HG03342 (cell line): ENCODE results near the gene COQ5.

Experiments used
- ATAC-seq: cut with Tn5 transposase; IDR thresholded peaks from one replicate; pipeline ENCODE4 v1.9.1; 2021; ENCODE audit warnings: mild to moderate bottlenecking, moderate library complexity; ENCODE audit not compliant: unreplicated experiment

Gene COQ5

DNA sequence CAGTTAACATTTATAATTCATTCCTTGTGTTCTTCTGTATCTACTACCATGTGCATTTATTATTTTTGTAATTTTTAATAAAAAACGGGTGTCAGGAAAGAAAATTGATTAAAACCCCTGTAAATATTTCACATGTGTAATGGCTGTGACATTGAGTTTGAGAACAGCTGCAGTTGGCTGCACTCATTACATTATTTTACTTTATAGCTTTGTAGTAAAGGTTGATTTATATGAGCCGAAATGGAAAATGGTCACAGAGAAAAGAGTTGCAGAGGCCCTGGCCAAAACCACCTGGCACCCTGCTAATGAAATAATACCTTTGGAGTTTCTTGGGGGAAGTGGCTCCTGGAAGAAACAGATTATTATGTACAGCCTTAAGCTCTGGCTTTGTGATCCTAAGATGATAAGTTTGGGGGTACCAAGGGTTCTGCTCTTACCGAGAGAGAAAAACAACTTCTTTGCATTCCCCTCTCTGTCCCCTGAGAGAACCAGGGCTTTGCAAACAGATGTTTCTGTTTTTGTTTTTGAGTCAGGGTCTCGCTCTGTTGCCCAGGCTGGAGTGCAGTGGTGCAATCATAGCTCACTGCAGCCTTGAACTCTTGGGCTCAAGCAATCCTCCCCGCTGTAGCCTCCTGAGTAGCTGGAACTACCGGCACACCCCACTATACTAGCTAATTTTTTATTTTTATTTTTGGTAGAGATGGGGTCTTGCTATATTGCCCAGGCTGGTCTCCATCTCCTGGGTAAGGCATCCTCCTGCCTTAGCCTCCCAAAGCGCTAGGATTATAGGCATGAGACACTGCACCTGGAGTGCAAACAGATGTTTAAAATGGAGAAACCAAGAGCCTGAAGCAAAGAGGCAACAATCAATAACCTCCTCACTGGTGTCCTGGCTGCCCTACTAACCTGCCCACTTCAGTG, 42.7 kb downstream of the COQ5 start:
- no peak for ATAC-seq

DNA sequence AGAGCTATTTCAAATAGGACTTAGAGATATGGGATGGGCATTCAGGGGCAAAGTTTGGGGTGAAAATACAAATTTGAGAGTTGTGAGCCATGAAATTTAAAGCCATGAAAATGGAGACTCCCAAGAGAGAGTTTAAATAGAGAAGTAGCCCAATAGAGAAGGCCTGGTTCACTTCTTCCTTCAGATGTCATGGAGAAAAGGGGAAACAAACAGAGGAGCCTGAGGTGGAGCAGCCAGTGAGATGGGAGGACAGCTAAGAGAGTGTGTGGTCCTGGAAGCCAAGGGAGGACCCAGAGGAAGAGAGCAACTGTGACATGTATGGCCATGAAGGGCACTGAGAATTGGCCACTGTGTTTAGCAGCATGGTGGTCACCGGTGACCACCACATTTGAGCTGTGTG, 45.3 kb downstream of the COQ5 start:
- no peak for ATAC-seq

DNA sequence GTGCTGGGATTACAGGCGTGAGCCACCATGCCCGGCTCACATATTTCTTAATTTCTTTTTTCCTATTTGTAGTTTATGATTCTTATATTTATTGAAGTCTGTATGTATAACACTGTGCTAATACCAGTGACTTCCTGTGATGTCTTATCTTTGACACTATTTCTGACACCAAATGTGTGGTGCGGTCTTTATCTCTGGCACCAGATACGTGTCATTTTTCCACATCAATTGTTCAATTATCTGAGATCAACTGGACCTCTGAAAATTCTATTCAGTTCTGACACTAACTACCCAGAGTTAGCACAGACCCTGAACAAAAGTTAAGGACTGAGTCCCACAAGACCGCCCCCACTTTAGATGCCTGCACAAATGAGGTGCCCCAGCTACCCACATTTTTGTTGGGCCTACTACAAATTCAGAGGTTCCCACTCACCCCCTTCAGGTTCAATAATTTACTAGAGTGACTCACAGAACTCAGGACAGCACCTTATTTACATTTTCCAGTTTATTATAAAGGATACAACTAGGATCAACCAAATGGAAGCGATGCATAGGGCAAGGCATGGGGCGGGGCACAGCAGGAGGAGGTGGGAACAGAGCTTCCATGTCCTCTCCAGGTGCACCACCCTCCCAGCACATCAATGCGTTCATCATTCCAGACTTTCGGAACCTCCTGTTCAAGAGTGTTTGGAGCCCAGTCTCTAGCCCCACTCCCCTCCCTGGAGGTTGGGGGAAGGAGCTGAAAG, 47.8 kb downstream of the COQ5 start:
- ATAC-seq = no peak

DNA sequence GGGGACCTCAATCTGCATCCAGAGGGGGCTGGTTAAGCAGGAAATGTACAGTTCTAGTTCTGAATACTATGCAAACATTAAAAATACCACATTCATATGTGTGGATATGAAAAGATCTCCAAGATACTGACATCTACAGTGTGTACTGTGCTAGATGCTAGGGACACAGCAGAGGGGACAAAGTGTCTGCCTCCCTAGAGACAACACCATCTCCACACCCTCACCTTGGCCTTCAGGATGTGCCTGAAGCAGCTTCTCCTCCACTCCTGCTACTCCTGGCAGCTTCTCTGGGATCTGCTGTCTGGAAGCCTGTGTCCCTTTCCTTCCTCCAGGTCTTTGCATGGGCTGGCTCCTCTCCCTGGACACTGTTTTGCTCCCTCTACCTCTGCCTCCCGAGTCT, 48.7 kb downstream of the COQ5 start:
- no peak for ATAC-seq

DNA sequence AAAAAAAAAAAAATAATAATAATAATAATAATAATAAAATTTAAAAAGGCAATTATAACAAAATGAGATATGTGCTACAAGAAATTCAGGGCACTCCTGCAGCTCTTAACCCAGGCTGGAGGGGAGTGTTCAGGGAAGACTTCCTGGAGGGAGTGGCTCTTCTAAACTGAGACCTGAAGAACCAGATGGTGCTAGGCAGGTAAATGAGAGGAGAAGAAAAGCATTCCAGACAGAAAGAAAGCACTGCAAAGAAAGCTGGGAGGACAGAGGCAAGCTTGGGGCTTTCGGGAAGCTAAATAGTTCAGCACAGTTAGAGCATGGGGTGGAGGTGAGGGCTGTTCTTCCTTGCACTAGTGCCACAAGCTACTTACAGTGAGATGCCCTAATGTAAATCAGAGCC, 49.5 kb downstream of the COQ5 start:
- no peak for ATAC-seq

DNA sequence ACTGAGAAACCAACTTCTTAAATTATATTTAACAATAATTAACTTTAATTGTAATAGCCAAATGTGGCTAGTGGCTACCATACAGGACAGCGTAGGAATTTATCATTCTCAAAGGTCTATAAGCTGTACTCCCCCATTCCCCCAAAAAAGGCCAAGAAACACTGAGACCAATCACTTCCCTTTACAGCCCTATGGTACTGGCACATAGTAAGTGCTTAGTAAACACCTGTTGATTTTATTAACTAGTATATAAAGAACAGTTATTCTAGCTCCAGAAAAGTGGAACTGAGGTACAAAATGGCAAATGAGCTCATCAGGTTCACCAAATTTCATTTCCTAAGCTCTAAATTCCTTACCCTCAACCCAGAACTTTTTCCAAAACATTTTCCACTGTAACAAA, 53.3 kb downstream of the COQ5 start:
- ATAC-seq = no peak

DNA sequence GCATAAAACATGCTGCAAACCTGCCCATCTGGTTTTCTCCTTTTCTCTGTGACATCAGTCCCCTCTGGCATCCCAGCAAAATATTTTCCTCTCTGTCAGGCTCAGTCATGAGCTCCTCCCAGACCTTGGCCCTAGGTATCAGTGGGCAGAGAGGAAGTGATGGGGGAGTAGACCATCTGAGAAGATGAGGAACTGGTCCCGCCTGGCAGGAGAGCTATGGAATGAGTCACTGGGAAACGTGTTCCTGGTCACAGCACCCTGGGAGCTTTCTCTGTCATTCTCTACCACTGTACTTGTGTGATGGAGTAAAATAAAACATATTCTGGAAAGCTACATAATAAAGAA, 54.4 kb downstream of the COQ5 start:
- ATAC-seq = no peak

DNA sequence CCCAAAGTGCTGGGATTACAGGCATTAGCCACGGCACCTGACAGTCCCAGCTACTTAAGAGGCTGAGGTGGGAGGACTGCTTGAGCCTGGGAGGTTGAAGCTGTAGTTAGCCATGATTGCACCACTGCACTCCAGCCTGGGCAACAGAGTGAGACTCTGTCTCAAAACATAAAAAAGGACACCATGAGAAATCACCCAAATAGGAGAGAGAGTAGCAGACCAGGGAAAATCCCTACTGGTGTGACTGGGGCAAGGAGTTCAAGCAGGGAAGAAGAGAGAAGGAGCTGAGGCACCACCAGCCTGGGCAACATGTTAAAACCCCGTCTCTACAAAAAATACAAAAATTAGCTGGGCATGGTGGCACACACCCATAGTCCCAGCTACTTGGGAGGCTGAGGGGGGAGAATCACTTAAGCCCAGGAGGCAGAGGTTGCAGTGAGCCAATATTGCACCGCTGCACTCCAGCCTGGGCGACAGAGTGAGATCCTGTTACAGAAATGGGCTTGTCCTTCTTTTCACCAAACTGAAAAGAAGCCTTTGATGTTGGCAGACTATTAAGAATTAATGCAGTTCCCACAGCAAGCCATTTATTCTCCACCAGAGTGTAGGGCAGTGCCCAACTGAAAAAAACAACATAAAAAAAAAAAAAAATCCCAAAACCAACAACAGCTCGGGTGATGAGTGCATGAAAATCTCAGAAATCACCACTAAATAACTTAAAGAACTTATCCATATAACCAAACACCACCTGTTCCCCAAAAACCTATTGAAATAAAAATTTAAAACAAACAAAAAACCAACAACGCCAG, 54.9 kb downstream of the COQ5 start:
- ATAC-seq = no peak

DNA sequence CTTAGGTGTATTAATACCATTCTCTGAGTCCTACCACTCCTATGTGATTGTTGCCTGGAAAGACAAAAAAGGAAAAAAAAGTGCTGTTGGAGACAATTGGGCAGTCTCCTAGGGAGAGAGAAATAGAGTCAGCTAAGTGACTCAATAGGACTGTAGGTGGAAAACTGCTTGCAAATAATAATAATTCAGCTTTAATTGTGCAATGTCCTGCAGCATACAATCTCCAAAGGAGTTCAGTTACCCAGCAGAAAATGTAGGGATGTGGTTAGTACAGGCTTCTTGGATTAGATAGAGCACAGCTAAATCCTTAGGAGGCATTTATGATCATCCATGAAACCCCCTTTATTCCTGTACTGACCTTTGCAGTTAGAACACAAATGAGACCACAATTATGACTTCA, 56.4 kb downstream of the COQ5 start:
- no peak for ATAC-seq

DNA sequence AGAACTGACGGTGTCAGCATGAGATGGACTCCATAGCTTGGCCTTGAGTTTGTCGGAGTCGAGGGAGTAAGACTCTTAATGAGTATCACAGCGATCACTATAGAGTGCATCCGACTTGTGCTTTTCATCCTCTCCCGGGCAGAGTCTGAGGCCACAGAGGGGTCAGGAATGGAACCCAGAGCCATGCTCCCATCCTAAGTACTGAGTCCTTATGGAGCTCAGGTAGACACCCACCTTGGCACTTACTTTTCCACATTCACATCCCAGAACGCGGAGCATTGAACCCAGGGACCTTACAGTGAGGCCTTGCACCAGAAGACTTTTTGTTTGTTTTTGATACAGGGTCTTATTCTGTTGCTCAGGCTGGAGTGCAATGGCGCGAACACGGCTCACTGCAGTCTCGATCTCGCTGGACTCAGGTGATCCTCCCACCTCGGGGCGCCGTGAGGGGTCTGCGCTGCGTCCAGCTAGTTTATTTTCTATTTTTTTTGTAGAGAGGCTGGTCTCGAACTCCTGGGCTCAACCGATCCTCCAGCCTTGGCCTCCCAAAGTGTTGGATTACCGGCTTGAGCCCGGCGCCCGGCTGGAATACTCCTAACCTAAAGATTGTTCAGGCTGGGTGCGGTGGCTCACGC, 58.7 kb downstream of the COQ5 start:
- ATAC-seq = no peak

DNA sequence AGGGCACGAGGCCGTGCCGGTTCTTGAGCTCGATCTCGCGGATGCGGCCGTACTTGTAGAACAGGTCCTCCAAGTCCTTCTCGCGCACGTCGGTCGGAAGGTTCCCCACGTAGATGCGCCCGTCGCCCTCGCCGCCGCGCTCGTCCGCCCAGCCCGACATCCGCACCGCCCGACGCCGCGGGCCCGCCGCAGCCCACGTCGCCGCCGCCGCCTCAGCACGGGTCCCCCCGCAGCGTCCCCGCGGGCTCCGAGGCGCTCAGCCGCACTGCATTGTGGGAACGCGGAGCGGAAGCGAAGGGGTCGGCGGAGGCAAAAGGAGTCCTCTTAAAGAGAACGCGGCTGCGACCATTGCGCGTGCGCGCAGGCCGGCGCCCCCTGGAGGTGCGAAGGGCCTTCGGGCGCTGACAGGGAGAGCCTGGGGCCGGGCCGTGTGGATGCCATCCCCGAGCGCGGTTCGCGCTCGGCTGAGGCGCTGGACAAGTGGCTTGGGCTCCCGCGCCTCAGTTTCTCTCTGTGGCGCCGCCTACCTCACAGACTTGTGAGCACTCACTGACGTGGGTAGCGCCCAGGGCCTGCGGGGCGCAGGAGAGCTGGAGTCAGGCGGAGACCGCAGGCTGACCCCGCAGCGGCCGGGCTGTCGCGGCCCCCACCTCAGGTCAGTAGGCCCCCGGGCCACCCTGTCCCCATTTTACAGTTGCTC, 59.4 kb downstream of the COQ5 start, which contains the start of gene SRSF9:
SRSF9 (minus strand) TSS at position 299 of the 700 bp plus-strand sequence; CDS start at position 160, 139 bp downstream.
- peak; percentile 82 for ATAC-seq

DNA sequence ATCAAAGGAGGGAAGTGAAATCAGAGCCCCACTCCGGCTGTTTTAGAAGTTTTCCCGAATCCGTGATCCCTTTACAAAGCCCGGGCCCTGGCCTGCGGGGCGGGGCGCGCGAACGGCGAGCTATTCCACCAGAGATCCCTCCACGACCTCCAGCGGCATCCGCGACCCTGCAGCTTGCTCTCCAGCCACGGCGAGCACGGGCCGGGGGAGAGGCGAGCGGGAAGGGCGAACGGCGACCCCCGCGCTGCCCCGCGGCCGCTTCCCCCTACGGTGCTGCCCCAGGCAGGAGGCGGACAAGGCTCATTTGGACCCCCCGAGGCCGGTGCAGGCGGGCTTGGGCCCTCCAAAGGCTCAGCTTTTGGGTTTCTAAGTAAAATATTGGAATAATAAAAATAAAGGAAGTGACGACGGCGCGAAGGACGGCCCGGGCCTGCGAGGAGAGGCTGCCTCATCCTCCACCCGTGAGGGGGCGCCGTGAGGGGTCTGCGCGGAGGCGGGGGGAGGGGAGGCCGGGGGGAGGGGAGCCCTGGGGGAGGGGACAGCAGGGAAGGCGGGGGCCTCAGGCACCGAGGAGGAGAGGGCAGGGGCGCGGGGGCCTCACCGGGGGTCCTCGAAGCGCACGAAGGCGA, 60.0 kb downstream of the COQ5 start:
- peak; percentile 15 for ATAC-seq

DNA sequence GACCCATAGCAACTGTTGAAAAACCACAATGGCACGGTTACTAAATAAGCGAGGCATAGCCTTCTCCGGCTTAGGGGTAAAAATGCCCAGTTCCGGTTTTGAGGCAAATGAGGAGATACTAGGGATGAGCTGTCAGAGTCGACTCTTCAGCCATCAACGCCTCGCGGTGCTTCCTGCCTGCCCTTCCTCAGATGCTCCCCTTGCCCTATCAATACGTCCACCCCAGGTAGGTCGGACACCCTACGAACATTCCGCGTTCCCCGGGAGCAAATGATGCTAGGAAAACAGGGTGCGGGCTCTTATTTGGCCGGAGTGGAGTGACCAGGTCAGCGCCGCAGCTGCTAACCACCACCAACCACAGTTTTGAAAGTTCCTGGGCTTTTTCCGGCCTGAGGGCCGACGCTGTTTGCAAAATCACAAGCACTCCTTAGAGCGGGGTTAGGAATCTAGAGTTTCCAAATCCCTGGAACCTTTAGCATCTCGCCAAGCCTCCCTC, 60.6 kb downstream of the COQ5 start:
- no peak for ATAC-seq

DNA sequence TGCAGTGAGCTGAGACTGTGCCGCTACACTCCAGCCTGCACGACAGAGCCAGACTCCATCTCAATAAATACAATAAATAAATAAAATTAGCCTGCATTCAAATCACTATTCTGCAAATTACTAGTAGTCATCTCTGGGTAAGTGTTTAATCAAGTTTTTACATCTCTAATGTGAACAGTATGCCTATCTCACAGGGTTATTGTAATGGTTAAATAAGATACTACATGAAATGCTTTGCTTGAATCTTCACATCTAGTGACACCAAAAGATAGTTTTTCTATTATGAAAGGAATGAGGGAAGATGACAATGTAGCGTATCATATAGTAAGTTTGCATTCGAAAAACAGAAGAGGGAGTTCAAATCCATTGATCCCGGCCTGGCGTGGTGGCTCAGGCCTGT, 61.5 kb downstream of the COQ5 start:
- no peak for ATAC-seq

DNA sequence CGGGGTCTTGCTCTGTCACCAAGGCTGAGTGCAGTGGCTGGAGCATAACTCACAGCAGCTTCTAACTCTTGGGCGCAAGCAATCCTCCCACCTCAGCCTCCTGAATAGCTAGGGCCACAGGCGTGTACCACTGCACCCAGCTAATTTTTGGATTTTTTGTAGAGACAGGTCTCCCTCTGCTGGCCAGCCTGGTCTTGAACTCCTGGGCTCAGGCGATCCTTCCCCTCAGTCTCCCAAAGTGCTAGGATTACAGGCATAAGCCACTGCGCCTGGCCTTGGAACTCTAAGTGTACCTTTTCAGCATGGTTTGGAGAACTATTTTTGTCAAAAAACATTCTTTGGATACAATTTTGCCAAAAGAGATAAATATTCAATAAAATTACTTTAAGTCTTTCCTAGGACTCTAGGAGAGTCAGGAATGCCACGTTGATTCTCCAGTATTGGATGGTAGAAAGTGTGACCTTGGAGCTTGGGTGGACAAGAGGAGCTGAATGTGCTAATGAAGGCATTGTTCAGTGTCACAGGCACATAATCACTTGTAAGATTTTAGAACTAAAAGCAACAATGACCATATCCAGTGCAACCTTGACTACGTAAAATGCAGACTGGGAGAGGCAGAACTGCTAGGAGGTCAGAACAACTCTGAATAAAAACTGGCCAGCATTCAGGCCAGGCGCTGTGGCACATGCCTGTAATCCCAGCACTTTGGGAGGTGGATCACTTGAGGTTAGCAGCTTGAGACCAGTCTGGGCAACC, 62.2 kb downstream of the COQ5 start:
- no peak for ATAC-seq

DNA sequence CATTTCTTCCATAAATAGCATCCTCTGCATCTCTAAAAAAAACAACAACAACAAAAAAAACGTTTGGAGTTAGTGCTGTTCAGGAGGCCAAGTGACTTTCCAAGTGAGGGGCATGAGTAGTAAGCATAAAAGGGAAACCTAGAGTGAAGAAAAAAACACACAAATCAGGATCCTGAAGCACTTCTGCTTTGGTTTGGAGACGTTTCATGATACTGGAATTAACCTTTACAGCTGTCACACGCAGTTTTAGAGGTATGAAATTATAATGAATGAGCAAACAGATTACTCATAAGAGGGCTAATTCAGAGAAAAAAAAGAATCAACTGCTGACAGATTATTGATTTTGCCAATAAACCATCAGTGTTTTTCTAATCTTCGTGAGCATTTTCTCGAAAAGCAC, 63.2 kb downstream of the COQ5 start:
- no peak for ATAC-seq

DNA sequence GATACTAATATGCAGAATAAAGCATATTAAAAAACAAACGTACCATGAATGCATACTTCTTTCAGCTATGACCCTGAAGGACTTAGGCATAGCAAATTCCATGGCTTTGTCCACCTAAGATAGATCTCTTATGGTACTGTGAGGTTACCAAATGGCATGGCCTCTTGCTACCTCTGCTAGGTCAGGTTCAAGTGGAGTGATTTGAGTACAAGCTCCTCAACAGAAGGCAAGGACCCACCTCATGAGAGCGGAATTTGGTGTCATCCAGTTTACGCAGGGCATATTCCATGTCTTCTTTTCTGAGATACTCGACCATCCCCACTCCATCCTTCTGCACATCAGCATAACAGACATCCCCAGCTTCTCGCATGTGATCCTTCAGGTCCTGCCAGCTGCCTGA, 65.2 kb downstream of the COQ5 start:
- no peak for ATAC-seq

DNA sequence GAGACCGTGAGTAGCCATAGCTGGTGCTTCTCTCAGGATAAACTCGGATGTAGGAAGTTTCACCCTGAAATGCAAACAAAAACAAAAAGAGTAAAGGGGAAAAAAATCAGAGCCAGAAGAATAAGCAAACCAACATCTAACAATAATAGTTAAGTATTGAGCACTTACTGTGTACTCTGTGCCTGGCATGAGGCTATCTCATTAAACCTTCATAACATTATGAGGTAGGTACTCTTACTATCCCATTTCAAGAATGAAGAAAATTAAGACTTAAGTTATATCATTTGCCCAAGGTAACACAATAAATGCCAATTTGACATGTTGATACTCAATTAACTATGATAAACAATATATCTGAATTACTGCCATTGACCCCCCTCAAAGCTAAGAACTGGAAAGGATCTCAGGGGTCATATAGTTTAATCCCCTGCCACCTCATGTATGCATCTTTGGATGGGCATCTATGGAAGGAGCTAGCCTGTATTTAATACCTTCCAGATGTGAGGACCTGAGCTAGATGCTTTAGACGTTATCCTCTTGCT, 66.8 kb downstream of the COQ5 start:
- ATAC-seq = no peak

DNA sequence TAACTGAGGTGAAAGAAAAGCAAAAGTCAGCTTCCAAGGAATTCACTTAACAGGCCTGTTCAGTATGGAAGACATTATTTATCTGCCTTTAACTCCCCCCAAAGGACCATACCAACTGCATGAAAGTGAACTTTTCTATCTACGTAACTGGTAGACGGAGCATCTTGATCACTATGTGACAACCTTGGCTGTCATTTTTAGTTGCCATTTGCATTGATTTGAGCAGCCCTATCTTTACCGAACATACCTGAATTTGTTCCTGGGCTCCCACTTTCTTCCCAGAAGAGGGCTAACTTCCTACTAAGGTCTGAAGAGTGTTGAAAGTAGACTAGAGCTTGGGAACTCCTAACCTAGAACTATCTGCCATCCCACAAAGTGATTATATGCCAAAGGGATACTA, 68.8 kb downstream of the COQ5 start:
- ATAC-seq = no peak
